OCI-LY1 (cell line): Measurements from ENCODE around the gene ADK.

Experiments
- EZH2 ChIP-seq: fragments of 200-600 bp; sonication (generic), shearing (Covaris generic); IDR thresholded peaks from 2 replicates; pipeline ENCODE4 v1.8.0; 2017; ENCODE audit warnings: borderline replicate concordance, mixed run types, mild to moderate bottlenecking, antibody characterized with exemption, low read length, moderate library complexity, mixed read lengths
- TF ChIP-seq, protein P1 (sequence below): fragments of 200-600 bp; sonication (generic), shearing (Covaris generic); IDR thresholded peaks from 2 replicates; pipeline ENCODE4 v1.5.1; 2017; ENCODE audit warnings: mild to moderate bottlenecking, antibody characterized with exemption, low read length, moderate library complexity, mixed read lengths

- TF ChIP-seq, protein P1, sequence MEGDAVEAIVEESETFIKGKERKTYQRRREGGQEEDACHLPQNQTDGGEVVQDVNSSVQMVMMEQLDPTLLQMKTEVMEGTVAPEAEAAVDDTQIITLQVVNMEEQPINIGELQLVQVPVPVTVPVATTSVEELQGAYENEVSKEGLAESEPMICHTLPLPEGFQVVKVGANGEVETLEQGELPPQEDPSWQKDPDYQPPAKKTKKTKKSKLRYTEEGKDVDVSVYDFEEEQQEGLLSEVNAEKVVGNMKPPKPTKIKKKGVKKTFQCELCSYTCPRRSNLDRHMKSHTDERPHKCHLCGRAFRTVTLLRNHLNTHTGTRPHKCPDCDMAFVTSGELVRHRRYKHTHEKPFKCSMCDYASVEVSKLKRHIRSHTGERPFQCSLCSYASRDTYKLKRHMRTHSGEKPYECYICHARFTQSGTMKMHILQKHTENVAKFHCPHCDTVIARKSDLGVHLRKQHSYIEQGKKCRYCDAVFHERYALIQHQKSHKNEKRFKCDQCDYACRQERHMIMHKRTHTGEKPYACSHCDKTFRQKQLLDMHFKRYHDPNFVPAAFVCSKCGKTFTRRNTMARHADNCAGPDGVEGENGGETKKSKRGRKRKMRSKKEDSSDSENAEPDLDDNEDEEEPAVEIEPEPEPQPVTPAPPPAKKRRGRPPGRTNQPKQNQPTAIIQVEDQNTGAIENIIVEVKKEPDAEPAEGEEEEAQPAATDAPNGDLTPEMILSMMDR, result no peak
- TF ChIP-seq EZH2, result no peak
Observed at GRCh38 chr10:74474022-74474713, 323.1 kb downstream of the ADK start.
